ENCODE results near the gene ZNF536.

GRCh38 chr19:30322641-30323320 lies 49.4 kb upstream of the ZNF536 start:
- TF ChIP-seq CTCF (IDR thresholded peaks at IDR 0.05) (no peak), POLR2A (IDR thresholded peaks at IDR 0.05) (no peak)
